Measurements from ENCODE around the gene PRAMEF9.
"Not testable (repeated sequence)": the region's sequence is repeated elsewhere in the genome, so short reads cannot be mapped to it uniquely, and the experiment has no call there.

The PRAMEF9 gene

DNA sequence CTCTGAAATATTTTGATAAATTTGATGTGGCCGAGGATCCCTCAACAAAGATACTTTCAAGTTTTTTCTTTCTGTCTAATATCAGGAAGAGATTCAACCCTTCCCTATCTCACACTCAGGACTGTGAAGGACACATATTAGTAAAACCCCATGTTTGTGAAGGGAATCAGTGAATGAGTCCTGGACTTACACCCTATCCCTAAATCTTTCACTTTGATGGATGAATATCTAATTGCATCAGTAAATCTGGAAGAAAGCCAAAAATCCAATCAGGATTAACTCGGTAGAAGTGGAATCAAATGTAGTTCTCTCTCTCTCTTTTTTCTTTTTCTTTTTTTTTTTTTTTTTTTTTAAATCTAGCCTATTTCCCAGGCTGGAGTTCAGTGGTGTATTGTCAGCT lies at the start of gene PRAMEF9:
Gene PRAMEF9, plus strand, starts transcription at position 301 of the 400 bp plus-strand sequence. CDS start 3,433 bp downstream, outside the sequence.
- not testable (repeated sequence) for H2AFZ ChIP-seq (ENCODE audit: low read length); H3K4me1 ChIP-seq (ENCODE audit: insufficient read depth, low read length, poor library complexity, severe bottlenecking); H3K9ac ChIP-seq (ENCODE audit: low read depth, low read length, poor library complexity, severe bottlenecking); H4K20me1 ChIP-seq (ENCODE audit: insufficient read depth, low read length, poor library complexity, severe bottlenecking); H3F3A ChIP-seq (ENCODE audit: low read depth); H3K79me2 ChIP-seq (ENCODE audit: insufficient read depth, low read length); H3K36me3 ChIP-seq (ENCODE audit: insufficient read depth, low read length); H3K27me3 ChIP-seq (ENCODE audit: insufficient read depth, low read length, poor library complexity, severe bottlenecking); H3K4me3 ChIP-seq (ENCODE audit: low read length, poor library complexity, severe bottlenecking); H3K9me3 ChIP-seq (ENCODE audit: insufficient read depth, low read depth, low read length); H3K9me2 ChIP-seq (replicated peaks; ENCODE audit: low read depth, low read length); H3K4me2 ChIP-seq (ENCODE audit: low read depth, low read length, poor library complexity, severe bottlenecking)

DNA sequence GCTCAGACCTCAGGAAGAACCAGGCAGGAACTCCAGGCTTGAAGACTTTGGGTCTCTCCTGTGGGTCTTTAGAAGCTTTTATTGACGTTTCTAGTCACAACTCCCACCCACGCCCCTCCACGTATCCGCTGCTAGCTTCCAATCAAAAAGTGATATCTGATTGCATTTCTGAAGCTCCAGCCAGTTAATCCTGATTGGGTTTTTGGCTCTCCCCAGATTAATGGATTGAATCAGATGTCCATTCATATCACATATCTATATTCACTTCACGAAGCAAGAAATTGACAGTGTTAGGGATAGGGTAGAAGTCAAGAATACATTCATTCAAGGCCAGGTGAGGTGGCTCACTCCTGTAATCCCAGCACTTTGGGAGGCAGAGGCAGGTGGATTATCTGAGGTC lies 15.7 kb upstream of the PRAMEF9 start, which contains the start of gene PRAMEF26:
Gene PRAMEF26, minus strand, starts transcription at position 101 of the 400 bp plus-strand sequence. CDS start 2,914 bp downstream, outside the sequence.
- not testable (repeated sequence) for H3K36me3 ChIP-seq (ENCODE audit: insufficient read depth, low read length); H3F3A ChIP-seq (ENCODE audit: low read depth); H4K20me1 ChIP-seq (ENCODE audit: insufficient read depth, low read length, poor library complexity, severe bottlenecking); H3K4me3 ChIP-seq (ENCODE audit: low read length, poor library complexity, severe bottlenecking); H3K4me1 ChIP-seq (ENCODE audit: insufficient read depth, low read length, poor library complexity, severe bottlenecking); H3K79me2 ChIP-seq (ENCODE audit: insufficient read depth, low read length); H2AFZ ChIP-seq (ENCODE audit: low read length); H3K9ac ChIP-seq (ENCODE audit: low read depth, low read length, poor library complexity, severe bottlenecking); H3K9me3 ChIP-seq (ENCODE audit: insufficient read depth, low read depth, low read length); H3K9me2 ChIP-seq (replicated peaks; ENCODE audit: low read depth, low read length); H3K27me3 ChIP-seq (ENCODE audit: insufficient read depth, low read length, poor library complexity, severe bottlenecking); H3K4me2 ChIP-seq (ENCODE audit: low read depth, low read length, poor library complexity, severe bottlenecking)

DNA sequence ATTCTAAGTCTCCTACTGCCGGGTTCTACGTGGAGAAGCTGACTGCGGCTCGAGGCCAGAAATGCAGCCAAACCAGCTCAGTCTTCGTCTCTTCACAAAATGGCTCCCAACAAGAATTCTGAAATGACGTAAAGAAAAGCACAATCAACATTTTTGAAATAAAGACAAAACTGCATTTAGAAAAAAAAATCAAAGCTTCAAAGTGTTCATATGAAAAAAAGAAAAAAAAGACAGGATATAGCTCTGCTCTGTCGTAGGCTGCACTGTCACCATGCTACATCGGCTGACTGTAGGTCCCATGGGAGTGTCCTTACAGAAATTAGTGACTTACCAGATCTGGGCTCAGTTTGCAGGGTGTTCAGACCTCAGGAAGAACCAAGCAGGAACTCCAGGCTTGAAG lies 6.1 kb upstream of the PRAMEF9 start, which contains the start of gene HNRNPCL4:
Gene HNRNPCL4, minus strand, starts transcription at position 101 of the 400 bp plus-strand sequence. CDS start 164 bp downstream, outside the sequence.
- H2AFZ ChIP-seq (ENCODE audit: low read length); H3K9me2 ChIP-seq (replicated peaks; ENCODE audit: low read depth, low read length); H3K79me2 ChIP-seq (ENCODE audit: insufficient read depth, low read length); H3K36me3 ChIP-seq (ENCODE audit: insufficient read depth, low read length); H4K20me1 ChIP-seq (ENCODE audit: insufficient read depth, low read length, poor library complexity, severe bottlenecking); H3K9ac ChIP-seq (ENCODE audit: low read depth, low read length, poor library complexity, severe bottlenecking); H3K4me2 ChIP-seq (ENCODE audit: low read depth, low read length, poor library complexity, severe bottlenecking); H3F3A ChIP-seq (ENCODE audit: low read depth); H3K27me3 ChIP-seq (ENCODE audit: insufficient read depth, low read length, poor library complexity, severe bottlenecking); H3K9me3 ChIP-seq (ENCODE audit: insufficient read depth, low read depth, low read length); H3K4me1 ChIP-seq (ENCODE audit: insufficient read depth, low read length, poor library complexity, severe bottlenecking); H3K4me3 ChIP-seq (ENCODE audit: low read length, poor library complexity, severe bottlenecking): not testable (repeated sequence)

DNA sequence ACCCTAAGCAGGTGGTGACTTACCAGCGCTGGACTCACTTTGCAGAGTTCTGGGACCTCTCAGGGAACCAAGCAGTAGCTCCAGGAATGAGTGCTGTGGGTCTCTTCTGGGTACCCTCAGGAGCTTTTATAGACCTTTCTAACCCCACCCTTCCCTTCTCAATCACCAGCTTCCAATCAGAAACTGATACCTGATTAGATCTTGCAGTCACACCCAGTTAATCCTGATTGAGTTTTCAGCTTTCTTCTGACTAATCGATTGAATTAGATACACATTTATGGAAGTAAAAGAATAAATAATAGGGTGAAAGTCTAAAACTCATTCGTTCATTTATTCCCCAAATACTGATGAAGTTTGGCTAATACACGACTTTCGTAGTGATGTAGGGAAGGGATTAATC lies 29.7 kb downstream of the PRAMEF9 start, which contains the start of gene PRAMEF13:
Gene PRAMEF13, minus strand, starts transcription at position 101 of the 400 bp plus-strand sequence. CDS start 1,820 bp downstream, outside the sequence.
- H2AFZ ChIP-seq (ENCODE audit: low read length); H3K4me1 ChIP-seq (ENCODE audit: insufficient read depth, low read length, poor library complexity, severe bottlenecking); H3K9ac ChIP-seq (ENCODE audit: low read depth, low read length, poor library complexity, severe bottlenecking): not testable (repeated sequence)

DNA sequence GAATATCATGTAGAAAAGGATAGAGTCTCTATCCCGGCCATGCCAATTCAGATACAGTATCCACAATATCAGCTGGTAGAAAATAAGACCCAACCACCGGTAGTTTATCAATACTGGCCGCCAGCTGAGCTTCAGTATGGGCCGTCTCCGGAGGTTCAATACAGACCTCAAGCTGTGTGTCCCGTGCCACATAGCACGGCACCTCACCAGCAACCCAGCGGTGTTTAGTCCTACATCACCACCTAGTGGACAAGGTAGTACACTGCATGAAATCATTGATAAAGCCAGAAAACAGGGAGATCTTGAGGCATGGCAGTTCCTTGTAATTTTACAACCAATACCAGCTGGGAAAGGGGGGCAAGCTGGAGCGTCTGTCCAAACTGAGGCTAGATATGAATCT lies 37.1 kb downstream of the PRAMEF9 start:
- not testable (repeated sequence) for H3K9ac ChIP-seq (ENCODE audit: low read depth, low read length, poor library complexity, severe bottlenecking); H3K36me3 ChIP-seq (ENCODE audit: insufficient read depth, low read length); H3K4me1 ChIP-seq (ENCODE audit: insufficient read depth, low read length, poor library complexity, severe bottlenecking); H3K9me3 ChIP-seq (ENCODE audit: insufficient read depth, low read depth, low read length); H4K20me1 ChIP-seq (ENCODE audit: insufficient read depth, low read length, poor library complexity, severe bottlenecking); H2AFZ ChIP-seq (ENCODE audit: low read length); H3F3A ChIP-seq (ENCODE audit: low read depth); H3K4me3 ChIP-seq (ENCODE audit: low read length, poor library complexity, severe bottlenecking); H3K79me2 ChIP-seq (ENCODE audit: insufficient read depth, low read length); H3K4me2 ChIP-seq (ENCODE audit: low read depth, low read length, poor library complexity, severe bottlenecking); H3K9me2 ChIP-seq (replicated peaks; ENCODE audit: low read depth, low read length); H3K27me3 ChIP-seq (ENCODE audit: insufficient read depth, low read length, poor library complexity, severe bottlenecking)

More for the DNA sequence above, 29.7 kb downstream of the PRAMEF9 start, which contains the start of gene PRAMEF13:
- H3F3A ChIP-seq (ENCODE audit: low read depth); H3K4me3 ChIP-seq (ENCODE audit: low read length, poor library complexity, severe bottlenecking); H3K4me2 ChIP-seq (ENCODE audit: low read depth, low read length, poor library complexity, severe bottlenecking); H3K9me3 ChIP-seq (ENCODE audit: insufficient read depth, low read depth, low read length); H4K20me1 ChIP-seq (ENCODE audit: insufficient read depth, low read length, poor library complexity, severe bottlenecking); H3K36me3 ChIP-seq (ENCODE audit: insufficient read depth, low read length); H3K9me2 ChIP-seq (replicated peaks; ENCODE audit: low read depth, low read length); H3K27me3 ChIP-seq (ENCODE audit: insufficient read depth, low read length, poor library complexity, severe bottlenecking); H3K79me2 ChIP-seq (ENCODE audit: insufficient read depth, low read length): not testable (repeated sequence)

DNA sequence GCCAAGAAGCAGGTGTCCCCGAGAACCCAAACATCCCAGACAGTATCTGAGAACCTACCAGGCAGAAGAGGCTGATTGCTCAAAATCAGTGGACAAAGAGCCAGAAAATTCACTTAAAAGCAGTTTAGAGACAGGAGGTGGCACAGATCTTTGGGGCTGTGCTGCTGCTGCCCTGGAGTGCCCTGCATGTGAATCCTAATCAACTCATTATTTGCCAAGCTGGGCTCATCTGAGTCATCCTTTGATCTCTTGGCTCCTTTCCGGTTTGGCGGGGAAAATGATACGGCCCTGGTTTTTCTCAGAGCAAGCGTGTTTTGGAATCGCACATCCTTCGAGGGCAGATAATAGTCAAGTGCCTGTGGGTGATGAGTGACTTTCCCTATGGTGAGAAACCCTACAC lies 45.0 kb downstream of the PRAMEF9 start:
- not testable (repeated sequence) for H3K9me3 ChIP-seq (ENCODE audit: insufficient read depth, low read depth, low read length); H3K9me2 ChIP-seq (replicated peaks; ENCODE audit: low read depth, low read length)

DNA sequence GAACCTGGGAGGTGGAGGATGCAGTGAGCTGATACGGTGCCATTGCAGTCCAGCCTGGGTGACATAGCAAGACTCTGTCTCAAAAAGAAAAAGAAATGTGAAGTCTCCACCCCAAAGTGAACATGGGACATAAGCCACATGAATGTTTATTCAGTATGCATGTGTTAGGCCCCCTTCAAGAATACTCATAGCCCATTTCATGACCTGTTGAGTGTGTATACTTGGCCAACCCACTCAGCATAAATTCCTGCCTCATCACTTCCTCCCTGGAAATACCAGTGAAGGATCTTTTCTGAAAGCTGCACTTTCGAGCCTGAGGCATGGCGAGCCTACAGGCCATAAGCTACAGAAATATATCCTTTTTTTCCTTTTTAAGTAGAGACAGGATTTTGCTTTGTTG lies 47.6 kb downstream of the PRAMEF9 start:
- H3K9me2 ChIP-seq (replicated peaks; ENCODE audit: low read depth, low read length); H3K9ac ChIP-seq (ENCODE audit: low read depth, low read length, poor library complexity, severe bottlenecking); H3K4me1 ChIP-seq (ENCODE audit: insufficient read depth, low read length, poor library complexity, severe bottlenecking); H3K79me2 ChIP-seq (ENCODE audit: insufficient read depth, low read length); H3F3A ChIP-seq (ENCODE audit: low read depth); H3K4me3 ChIP-seq (ENCODE audit: low read length, poor library complexity, severe bottlenecking); H3K4me2 ChIP-seq (ENCODE audit: low read depth, low read length, poor library complexity, severe bottlenecking); H4K20me1 ChIP-seq (ENCODE audit: insufficient read depth, low read length, poor library complexity, severe bottlenecking); H3K36me3 ChIP-seq (ENCODE audit: insufficient read depth, low read length); H3K27me3 ChIP-seq (ENCODE audit: insufficient read depth, low read length, poor library complexity, severe bottlenecking); H3K9me3 ChIP-seq (ENCODE audit: insufficient read depth, low read depth, low read length); H2AFZ ChIP-seq (ENCODE audit: low read length): not testable (repeated sequence)

More for the DNA sequence above, 45.0 kb downstream of the PRAMEF9 start:
- H3K36me3 ChIP-seq (ENCODE audit: insufficient read depth, low read length); H2AFZ ChIP-seq (ENCODE audit: low read length); H3F3A ChIP-seq (ENCODE audit: low read depth); H3K4me2 ChIP-seq (ENCODE audit: low read depth, low read length, poor library complexity, severe bottlenecking); H3K4me3 ChIP-seq (ENCODE audit: low read length, poor library complexity, severe bottlenecking); H3K4me1 ChIP-seq (ENCODE audit: insufficient read depth, low read length, poor library complexity, severe bottlenecking); H3K27me3 ChIP-seq (ENCODE audit: insufficient read depth, low read length, poor library complexity, severe bottlenecking); H3K9ac ChIP-seq (ENCODE audit: low read depth, low read length, poor library complexity, severe bottlenecking); H3K79me2 ChIP-seq (ENCODE audit: insufficient read depth, low read length); H4K20me1 ChIP-seq (ENCODE audit: insufficient read depth, low read length, poor library complexity, severe bottlenecking): not testable (repeated sequence)

Measured in Loucy (cell line).